BLaER1 (cell line): Measurements from ENCODE around the gene WBP11.
A peak's percentile ranks its signal among the peaks of the same experiment; 100 is the strongest.
"Not testable (repeated sequence)": the region's sequence is repeated elsewhere in the genome, so short reads cannot be mapped to it uniquely, and the experiment has no call there.

Source experiments
- H3K27ac ChIP-seq: shearing (Covaris generic); formaldehyde crosslinking; 2 replicates; pipeline ENCODE4 v1.8.1; 2022
- H3K27me3 ChIP-seq: shearing (Covaris generic); formaldehyde crosslinking; 2 replicates; pipeline ENCODE4 v1.8.1; 2022
- H3K36me3 ChIP-seq: shearing (Covaris generic); formaldehyde crosslinking; 2 replicates; pipeline ENCODE4 v1.8.1; 2022
- H3K4me1 ChIP-seq: shearing (Covaris generic); formaldehyde crosslinking; 2 replicates; pipeline ENCODE4 v1.8.1; 2022
- H3K4me2 ChIP-seq: shearing (Covaris generic); formaldehyde crosslinking; 2 replicates; pipeline ENCODE4 v1.8.1; 2022
- H3K4me3 ChIP-seq: shearing (Covaris generic); formaldehyde crosslinking; 2 replicates; pipeline ENCODE4 v1.8.1; 2022
- H3K9ac ChIP-seq: shearing (Covaris generic); formaldehyde crosslinking; 2 replicates; pipeline ENCODE4 v1.8.1; 2022
- H3K9me3 ChIP-seq: shearing (Covaris generic); formaldehyde crosslinking; 2 replicates; pipeline ENCODE4 v1.8.1; 2022
- H4K20me1 ChIP-seq: shearing (Covaris generic); formaldehyde crosslinking; 2 replicates; pipeline ENCODE4 v1.8.1; 2022
- Cebpa-rat ChIP-seq: shearing (Covaris generic); IDR thresholded peaks from 2 replicates; pipeline ENCODE4 v1.8.1; 2022

WBP11 gene

GRCh38 chr12:14741153-14741552 lies 62.1 kb downstream of the WBP11 start:
- no peak for TF ChIP-seq Cebpa-rat
- Histone ChIP-seq H3K9me3 (peaks cover 28% of the 10 kb centered on the region), H3K9ac (no peak overlapping the region), H3K4me2 (peak overlapping the region; percentile 25), H3K4me3 (no peak overlapping the region), H3K27me3 (no peaks in the 10 kb centered on the region), H3K4me1 (peaks cover 11% of the 10 kb centered on the region), H3K27ac (no peak overlapping the region), H4K20me1 (no peaks in the 10 kb centered on the region), H3K36me3 (no peaks in the 10 kb centered on the region)

DNA sequence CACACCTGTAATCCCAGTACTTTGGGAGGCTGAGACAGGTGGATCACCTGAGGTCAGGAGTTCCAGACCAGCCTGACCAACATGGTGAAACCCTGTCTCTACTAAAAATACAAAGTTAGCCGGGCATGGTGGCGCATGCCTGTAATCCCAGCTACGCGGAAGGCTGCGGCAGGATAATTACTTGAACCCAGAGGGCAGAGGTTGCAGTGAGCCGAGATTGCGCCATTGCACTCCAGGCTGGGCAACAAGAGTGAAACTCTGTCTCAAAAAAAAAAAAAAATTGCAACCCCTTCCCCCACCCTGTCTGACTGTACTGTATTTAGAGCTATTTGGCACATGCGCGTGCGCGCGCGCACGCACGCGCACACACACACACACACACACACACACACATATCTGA lies 66.8 kb downstream of the WBP11 start:
- H3K36me3 ChIP-seq, H3K4me1 ChIP-seq, H3K27me3 ChIP-seq, H3K9me3 ChIP-seq, H3K4me2 ChIP-seq, H3K4me3 ChIP-seq, H3K9ac ChIP-seq, H3K27ac ChIP-seq, H4K20me1 ChIP-seq: not testable (repeated sequence)
